Embryonic facial prominence (tissue), 1 donor: ENCODE results near the gene ELF5.

Experiments
- DNase-seq: peaks from one replicate; pipeline ENCODE4 v3.0.0-alpha.2; 2016; ENCODE audit errors: extremely low spot score

Gene ELF5

GRCh38 chr11:34513682-34514449 lies at the start of gene ELF5:
ELF5 (minus strand) TSS chr11:34513794; CDS start chr11:34505749, 8,045 bp downstream.
- DNase-seq, result no peak

GRCh38 chr11:34562976-34563375 lies 49.4 kb upstream of the ELF5 start:
- DNase-seq, result no peak

- no peak for DNase-seq
Measured at GRCh38 chr11:34560511-34560910, 46.9 kb upstream of the ELF5 start.

GRCh38 chr11:34558673-34559072 lies 45.1 kb upstream of the ELF5 start:
- DNase-seq, result no peak

GRCh38 chr11:34558211-34558610 lies 44.6 kb upstream of the ELF5 start:
- DNase-seq, result no peak

- no peak for DNase-seq
Measured at GRCh38 chr11:34552270-34552669, 38.7 kb upstream of the ELF5 start.

- no peak for DNase-seq
Measured at GRCh38 chr11:34549271-34549670, 35.7 kb upstream of the ELF5 start.

GRCh38 chr11:34548278-34548677 lies 34.7 kb upstream of the ELF5 start:
- no peak for DNase-seq

- DNase-seq, result no peak
Measured at GRCh38 chr11:34546511-34547209, 33.1 kb upstream of the ELF5 start.

- no peak for DNase-seq
Measured at GRCh38 chr11:34542089-34542488, 28.5 kb upstream of the ELF5 start.

GRCh38 chr11:34540870-34541269 lies 27.3 kb upstream of the ELF5 start:
- no peak for DNase-seq

- no peak for DNase-seq
Measured at GRCh38 chr11:34537636-34538035, 24.0 kb upstream of the ELF5 start.

GRCh38 chr11:34536056-34536455 lies 22.5 kb upstream of the ELF5 start:
- DNase-seq, result no peak

- DNase-seq, result no peak
Measured at GRCh38 chr11:34534826-34535225, 21.2 kb upstream of the ELF5 start.

- no peak for DNase-seq
Measured at GRCh38 chr11:34531663-34532062, 18.1 kb upstream of the ELF5 start.

- DNase-seq, result no peak
Measured at GRCh38 chr11:34530545-34531234, 17.1 kb upstream of the ELF5 start.

- DNase-seq, result no peak
Measured at GRCh38 chr11:34529643-34530042, 16.0 kb upstream of the ELF5 start.

GRCh38 chr11:34528072-34528471 lies 14.5 kb upstream of the ELF5 start:
- no peak for DNase-seq

- DNase-seq, result no peak
Measured at GRCh38 chr11:34525888-34526657, 12.5 kb upstream of the ELF5 start.

- DNase-seq, result no peak
Measured at GRCh38 chr11:34525098-34525497, 11.5 kb upstream of the ELF5 start.

GRCh38 chr11:34524696-34525095 lies 11.1 kb upstream of the ELF5 start:
- no peak for DNase-seq

GRCh38 chr11:34523053-34523452 lies 9.5 kb upstream of the ELF5 start:
- no peak for DNase-seq
